ES-I3 (cell line): ENCODE measurements around the gene TMEM125.

ENCODE experiments used
- H3K36me3 ChIP-seq: 2 replicates; pipeline ENCODE4 v1.6.1; 2013; ENCODE audit warnings: mild to moderate bottlenecking, low read length, control low read depth, moderate library complexity; ENCODE audit not compliant: insufficient read depth
- H3K4me1 ChIP-seq: 2 replicates; pipeline ENCODE4 v1.6.1; 2013; ENCODE audit warnings: mild to moderate bottlenecking, control low read depth, low read length; ENCODE audit not compliant: insufficient read depth
- H3K9ac ChIP-seq: 2 replicates; pipeline ENCODE4 v1.6.1; 2013; ENCODE audit warnings: low read depth, mild to moderate bottlenecking, low read length, moderate library complexity
- H3K9me3 ChIP-seq: 2 replicates; pipeline ENCODE4 v1.6.1; 2013; ENCODE audit warnings: mild to moderate bottlenecking, low read length, moderate library complexity; ENCODE audit not compliant: control insufficient read depth, insufficient read depth

The TMEM125 gene

DNA sequence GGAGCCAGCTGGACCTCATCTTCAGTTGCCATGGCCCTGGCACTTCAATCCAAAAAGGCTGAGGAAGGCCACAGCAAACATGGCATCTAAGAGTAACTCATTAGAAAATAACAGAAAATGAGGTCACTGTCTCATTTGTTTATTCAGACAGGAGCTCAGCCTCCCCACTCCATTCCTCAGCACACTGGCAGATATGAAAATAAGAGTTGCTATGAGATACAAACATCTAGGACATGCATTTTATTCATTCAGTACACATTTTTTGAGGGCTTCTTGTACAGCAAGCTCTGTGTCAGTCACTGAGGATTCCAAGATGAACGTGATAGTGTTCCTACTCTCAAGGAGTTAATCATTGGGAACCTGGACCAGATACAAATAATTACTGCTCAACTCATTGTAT lies 32.7 kb upstream of the TMEM125 start:
- no peaks in the 10 kb centered on the region for H3K36me3 ChIP-seq
- peaks cover 8% of the 10 kb centered on the region for H3K4me1 ChIP-seq
- no peak overlapping the region for H3K9ac ChIP-seq
- H3K9me3 ChIP-seq, result no peaks in the 10 kb centered on the region; the same call in 1 of the 2 replicates

DNA sequence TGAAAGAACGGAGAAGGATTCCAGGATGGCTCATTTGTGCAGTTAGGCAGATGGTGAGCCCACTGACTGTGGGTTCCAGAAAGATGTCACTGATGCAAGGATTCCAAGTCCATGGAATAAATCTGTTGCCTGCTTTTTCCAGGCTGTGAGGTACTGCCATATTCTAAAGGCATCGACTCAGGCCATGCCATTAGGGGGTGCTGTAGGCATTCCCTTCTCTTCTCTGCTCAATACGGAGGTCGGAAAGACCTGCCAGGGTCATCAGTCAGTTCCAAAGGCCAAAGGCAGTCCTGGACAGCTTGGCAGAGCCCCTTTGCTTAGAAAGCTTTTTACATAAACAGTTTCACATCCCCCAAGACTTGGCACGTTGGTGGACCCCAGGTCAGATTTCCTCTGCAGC lies 31.7 kb upstream of the TMEM125 start:
- Histone ChIP-seq H3K9me3 (no peaks in the 10 kb centered on the region; the same call in 1 of the 2 replicates), H3K36me3 (no peaks in the 10 kb centered on the region), H3K4me1 (peaks cover 3% of the 10 kb centered on the region; the same call in 1 of the 2 replicates), H3K9ac (no peak overlapping the region)

DNA sequence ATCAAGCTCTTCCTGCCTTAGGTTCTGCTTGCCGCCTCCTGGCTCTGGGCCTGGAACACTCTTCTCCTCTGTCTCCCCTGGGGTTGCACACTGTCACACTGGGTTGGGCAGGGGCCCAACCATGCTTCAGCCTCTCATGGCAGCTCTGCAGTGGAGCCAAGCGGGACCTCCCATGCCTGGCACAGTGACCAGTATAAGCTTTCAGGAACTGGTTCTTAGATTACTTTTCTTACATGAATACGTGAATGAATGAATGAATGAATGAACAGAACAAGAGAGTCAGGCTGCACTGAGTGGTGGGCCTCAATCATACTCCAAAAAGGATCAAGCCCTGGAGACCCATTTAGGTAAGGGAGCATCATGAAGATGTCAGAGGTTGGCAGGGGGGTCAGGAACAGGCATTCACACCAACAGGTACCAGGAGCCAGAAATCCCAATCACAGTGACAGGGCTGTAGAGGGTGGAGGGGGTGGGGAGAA lies 30.8 kb upstream of the TMEM125 start:
- Histone ChIP-seq H3K36me3 (no peaks in the 10 kb centered on the region), H3K4me1 (peaks cover 3% of the 10 kb centered on the region; the same call in 1 of the 2 replicates), H3K9me3 (no peaks in the 10 kb centered on the region; the same call in 1 of the 2 replicates), H3K9ac (no peak overlapping the region)

DNA sequence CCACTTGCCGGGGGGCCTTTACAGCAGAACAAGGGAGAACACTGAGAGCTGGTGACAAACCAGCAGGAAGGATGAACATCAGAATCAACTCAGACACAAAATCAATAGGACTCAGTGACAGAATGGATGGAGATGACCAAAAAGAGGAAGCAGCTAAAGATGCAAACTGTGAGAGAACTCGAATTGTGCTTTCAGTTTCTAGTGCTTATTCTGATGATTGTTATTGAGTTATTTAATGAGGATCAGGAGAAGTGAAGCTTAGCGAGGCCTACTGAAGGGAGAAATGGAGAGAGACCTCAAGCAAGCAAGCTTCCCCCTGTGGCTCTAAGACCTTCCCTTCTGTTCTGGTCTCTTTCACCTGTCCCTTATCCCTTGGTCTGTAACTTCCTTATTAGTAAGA lies 30.3 kb upstream of the TMEM125 start:
- H3K9me3 ChIP-seq, result no peaks in the 10 kb centered on the region; the same call in 1 of the 2 replicates
- peaks cover 3% of the 10 kb centered on the region; the same call in 1 of the 2 replicates for H3K4me1 ChIP-seq
- H3K9ac ChIP-seq, result no peak overlapping the region
- no peaks in the 10 kb centered on the region for H3K36me3 ChIP-seq

DNA sequence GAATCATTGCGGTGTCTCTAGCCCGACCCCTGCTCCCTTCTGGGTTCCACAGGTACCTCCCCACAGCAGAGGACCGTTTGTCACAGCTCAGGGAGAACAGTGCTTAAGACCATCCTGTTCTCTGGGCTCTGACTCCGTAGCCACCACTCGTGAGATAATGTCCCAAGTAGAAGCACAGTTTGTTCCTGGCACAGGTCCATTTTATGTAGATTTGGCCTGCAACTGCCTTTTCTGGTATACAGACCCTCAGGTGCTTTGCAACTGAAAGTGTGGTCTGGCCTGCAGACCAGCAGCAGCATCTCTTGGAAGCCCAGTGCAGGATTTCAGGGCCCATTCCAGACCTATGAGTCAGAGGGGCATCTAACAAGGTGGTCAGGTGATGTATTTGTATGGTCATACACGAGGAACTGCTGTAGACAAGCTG lies 28.4 kb upstream of the TMEM125 start:
- Histone ChIP-seq H3K9ac (no peak overlapping the region), H3K36me3 (no peaks in the 10 kb centered on the region), H3K4me1 (peaks cover 3% of the 10 kb centered on the region; the same call in 1 of the 2 replicates), H3K9me3 (peaks cover 2% of the 10 kb centered on the region; the same call in 1 of the 2 replicates)

- peaks cover 10% of the 10 kb centered on the region; the same call in 1 of the 2 replicates for H3K9me3 ChIP-seq
- no peak overlapping the region for H3K9ac ChIP-seq
- H3K36me3 ChIP-seq, result no peaks in the 10 kb centered on the region
- H3K4me1 ChIP-seq, result peaks cover 3% of the 10 kb centered on the region; the same call in 1 of the 2 replicates
Observed at GRCh38 chr1:43243299-43243698, 26.5 kb upstream of the TMEM125 start.

DNA sequence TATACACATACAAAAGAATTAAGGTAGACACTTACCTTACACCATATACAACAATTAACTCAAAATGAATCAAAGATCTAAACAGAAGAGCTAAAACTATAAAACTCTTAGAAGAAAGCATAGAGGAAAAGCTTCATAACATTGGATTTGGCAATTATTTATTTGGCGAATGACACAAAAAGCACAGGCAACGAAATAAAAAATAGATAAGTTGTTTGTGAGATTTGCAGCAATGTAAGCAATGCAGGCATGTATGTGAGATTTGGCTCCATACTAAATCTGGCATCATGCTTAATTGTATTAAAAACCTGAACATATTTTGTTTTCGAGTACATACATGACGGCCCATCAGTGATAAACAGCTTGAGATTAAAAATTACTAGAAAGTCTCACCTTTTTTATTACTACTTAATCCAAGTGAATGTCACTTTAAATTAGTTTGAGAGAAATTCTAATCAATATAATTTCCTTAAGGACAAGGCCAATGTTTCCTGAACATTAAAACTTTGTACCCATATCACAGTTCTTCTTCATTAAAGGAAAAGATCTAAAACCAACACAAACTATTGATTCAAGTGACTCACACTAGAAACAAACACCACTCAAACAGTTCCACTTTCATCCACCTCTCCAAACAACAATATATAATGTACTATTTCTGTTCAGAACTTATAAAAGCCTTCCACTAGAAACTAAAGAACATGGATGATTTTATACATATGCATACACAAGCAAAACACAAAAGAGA lies 23.1 kb upstream of the TMEM125 start:
- Histone ChIP-seq H3K36me3 (no peaks in the 10 kb centered on the region), H3K4me1 (peaks cover 3% of the 10 kb centered on the region; the same call in 1 of the 2 replicates), H3K9me3 (peaks cover 15% of the 10 kb centered on the region), H3K9ac (no peak overlapping the region)

GRCh38 chr1:43247256-43247921 lies 22.4 kb upstream of the TMEM125 start:
- H3K9ac ChIP-seq, result no peak overlapping the region

GRCh38 chr1:43250351-43250761 lies 19.4 kb upstream of the TMEM125 start:
- H3K4me1 ChIP-seq, result no peaks in the 10 kb centered on the region
- no peak overlapping the region for H3K9ac ChIP-seq
- H3K36me3 ChIP-seq, result no peaks in the 10 kb centered on the region
- H3K9me3 ChIP-seq, result peaks cover 15% of the 10 kb centered on the region

More at GRCh38 chr1:43247256-43247921, 22.4 kb upstream of the TMEM125 start:
- peaks cover 15% of the 10 kb centered on the region for H3K9me3 ChIP-seq
- no peaks in the 10 kb centered on the region for H3K36me3 ChIP-seq
- H3K4me1 ChIP-seq, result no peaks in the 10 kb centered on the region

DNA sequence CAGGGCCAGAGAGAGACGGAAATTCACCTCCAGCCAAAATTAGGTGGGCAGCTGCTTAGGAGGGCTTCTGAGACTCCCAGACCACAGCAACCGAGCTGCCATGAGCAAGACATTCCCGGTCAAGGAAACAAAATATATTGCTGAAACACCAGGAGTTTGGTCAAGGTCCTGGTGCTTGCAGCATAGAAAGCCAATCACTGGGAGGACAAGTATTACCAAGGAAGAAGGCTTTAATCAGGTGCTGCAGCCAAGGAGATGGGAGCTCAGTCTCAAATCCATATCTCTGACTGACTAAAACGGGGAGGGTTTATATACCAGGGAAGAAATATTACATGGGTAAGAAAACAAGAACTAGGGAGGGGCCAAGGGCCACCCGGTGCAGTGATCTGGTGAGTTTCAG lies 18.8 kb upstream of the TMEM125 start:
- Histone ChIP-seq H3K4me1 (no peaks in the 10 kb centered on the region), H3K9me3 (peaks cover 15% of the 10 kb centered on the region), H3K9ac (no peak overlapping the region), H3K36me3 (no peaks in the 10 kb centered on the region)

DNA sequence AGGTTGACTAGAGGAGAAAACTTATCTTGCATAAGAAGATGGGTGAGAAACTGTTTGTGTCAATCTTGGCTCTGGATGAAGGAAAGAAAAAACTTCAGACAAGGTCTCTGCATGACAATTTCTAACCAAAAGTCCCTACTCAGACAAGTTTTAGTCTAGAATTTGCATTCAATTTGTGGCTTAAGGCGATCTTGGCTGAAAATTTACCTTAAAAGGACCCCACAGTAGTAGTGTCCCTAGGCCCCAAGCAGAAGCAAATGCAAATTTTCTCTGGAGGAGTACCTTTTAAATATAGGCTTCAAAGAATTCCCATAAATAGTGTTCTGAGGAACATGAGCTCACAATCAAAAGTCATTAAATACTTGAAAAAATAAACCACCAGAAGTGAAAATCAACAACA lies 17.6 kb upstream of the TMEM125 start:
- Histone ChIP-seq H3K36me3 (no peaks in the 10 kb centered on the region), H3K9ac (no peak overlapping the region), H3K4me1 (no peaks in the 10 kb centered on the region), H3K9me3 (peaks cover 8% of the 10 kb centered on the region)

GRCh38 chr1:43253173-43253572 lies 16.6 kb upstream of the TMEM125 start:
- H3K36me3 ChIP-seq, result no peaks in the 10 kb centered on the region
- no peaks in the 10 kb centered on the region for H3K4me1 ChIP-seq
- no peak overlapping the region for H3K9ac ChIP-seq
- H3K9me3 ChIP-seq, result peaks cover 9% of the 10 kb centered on the region

GRCh38 chr1:43253876-43254275 lies 15.9 kb upstream of the TMEM125 start:
- Histone ChIP-seq H3K9me3 (peaks cover 14% of the 10 kb centered on the region), H3K4me1 (no peaks in the 10 kb centered on the region), H3K9ac (no peak overlapping the region), H3K36me3 (no peaks in the 10 kb centered on the region)

- Histone ChIP-seq H3K9me3 (peaks cover 11% of the 10 kb centered on the region), H3K4me1 (no peaks in the 10 kb centered on the region), H3K9ac (no peak overlapping the region), H3K36me3 (no peaks in the 10 kb centered on the region)
Observed at GRCh38 chr1:43255438-43256210, 14.2 kb upstream of the TMEM125 start.
